Measurements from ENCODE around the gene BHLHE23. TPM values are rescaled to one million over a fixed set of nuclear protein-coding genes. Genes with fewer than 3 reads are reported as not detected.
A peak's percentile ranks its signal among the peaks of the same experiment; 100 is the strongest.

BHLHE23 gene
- total RNA-seq, 1 experiment from 2014 or later, result not detected

GRCh38 chr20:62964700-62965099 lies 42.1 kb downstream of the BHLHE23 start:
- Mint-ChIP-seq H3K27ac (ENCODE audit: unreplicated experiment) (no peak overlapping the region), H3K27me3 (ENCODE audit: unreplicated experiment) (no peaks in the 10 kb centered on the region), H3K36me3 (ENCODE audit: insufficient read depth, unreplicated experiment) (peaks cover 16% of the 10 kb centered on the region), H3K9me3 (ENCODE audit: low read depth, unreplicated experiment) (no peaks in the 10 kb centered on the region), H3K4me3 (ENCODE audit: low read depth, unreplicated experiment) (no peak overlapping the region), H3K4me1 (ENCODE audit: low read depth, unreplicated experiment) (no peaks in the 10 kb centered on the region)
- BruUV-seq (replicated peaks), result no TSS peak
- peak; percentile 14 for TF ChIP-seq CTCF (IDR thresholded peaks at IDR 0.05; ENCODE audit: unreplicated experiment)
- CTCF ChIA-PET, result interaction anchor here (0.9 kb wide), 1 partner anchor 37 kb away, joined by 3 read pairs; no protein-coding TSS in a partner anchor
- DNase-seq, result no peak
- intact Hi-C loops (cut with micrococcal nuclease; ENCODE audit: unreplicated experiment), result no loop called here

- no TSS peak for BruUV-seq (replicated peaks)
- H3K9me3 Mint-ChIP-seq (ENCODE audit: low read depth, unreplicated experiment), result no peaks in the 10 kb centered on the region
- CTCF ChIA-PET, result no interaction called here
- DNase-seq, result no peak
- H3K27me3 Mint-ChIP-seq (ENCODE audit: unreplicated experiment), result no peaks in the 10 kb centered on the region
- intact Hi-C loops (cut with micrococcal nuclease; ENCODE audit: unreplicated experiment), result no loop called here
- no peak overlapping the region for H3K4me3 Mint-ChIP-seq (ENCODE audit: low read depth, unreplicated experiment)
- H3K36me3 Mint-ChIP-seq (ENCODE audit: insufficient read depth, unreplicated experiment), result peaks cover 16% of the 10 kb centered on the region
- no peaks in the 10 kb centered on the region for H3K4me1 Mint-ChIP-seq (ENCODE audit: low read depth, unreplicated experiment)
- no peak for TF ChIP-seq CTCF (IDR thresholded peaks at IDR 0.05; ENCODE audit: unreplicated experiment)
- H3K27ac Mint-ChIP-seq (ENCODE audit: unreplicated experiment), result no peak overlapping the region
Observed at GRCh38 chr20:62963614-62964397, 43.0 kb downstream of the BHLHE23 start.

GRCh38 chr20:62962891-62963613 lies 43.7 kb downstream of the BHLHE23 start:
- no peaks in the 10 kb centered on the region for H3K27me3 Mint-ChIP-seq (ENCODE audit: unreplicated experiment)
- intact Hi-C loops (cut with micrococcal nuclease; ENCODE audit: unreplicated experiment), result no loop called here
- H3K4me3 Mint-ChIP-seq (ENCODE audit: low read depth, unreplicated experiment), result no peak overlapping the region
- CTCF ChIA-PET, result no interaction called here
- no peaks in the 10 kb centered on the region for H3K4me1 Mint-ChIP-seq (ENCODE audit: low read depth, unreplicated experiment)
- H3K36me3 Mint-ChIP-seq (ENCODE audit: insufficient read depth, unreplicated experiment), result peaks cover 20% of the 10 kb centered on the region
- H3K27ac Mint-ChIP-seq (ENCODE audit: unreplicated experiment), result no peak overlapping the region
- no peak for TF ChIP-seq CTCF (IDR thresholded peaks at IDR 0.05; ENCODE audit: unreplicated experiment)
- H3K9me3 Mint-ChIP-seq (ENCODE audit: low read depth, unreplicated experiment), result no peaks in the 10 kb centered on the region
- BruUV-seq (replicated peaks), result no TSS peak
- no peak for DNase-seq

GRCh38 chr20:62962221-62962879 lies 44.4 kb downstream of the BHLHE23 start:
- CTCF ChIA-PET, result no interaction called here
- intact Hi-C loops (cut with micrococcal nuclease; ENCODE audit: unreplicated experiment), result no loop called here
- Mint-ChIP-seq H3K27ac (ENCODE audit: unreplicated experiment) (no peak overlapping the region), H3K36me3 (ENCODE audit: insufficient read depth, unreplicated experiment) (peaks cover 26% of the 10 kb centered on the region), H3K4me3 (ENCODE audit: low read depth, unreplicated experiment) (no peak overlapping the region), H3K4me1 (ENCODE audit: low read depth, unreplicated experiment) (no peaks in the 10 kb centered on the region), H3K9me3 (ENCODE audit: low read depth, unreplicated experiment) (no peaks in the 10 kb centered on the region), H3K27me3 (ENCODE audit: unreplicated experiment) (no peaks in the 10 kb centered on the region)
- no TSS peak for BruUV-seq (replicated peaks)
- no peak for TF ChIP-seq CTCF (IDR thresholded peaks at IDR 0.05; ENCODE audit: unreplicated experiment)
- DNase-seq, result no peak
